Measurements from ENCODE around the gene EDA.
"Not testable (repeated sequence)": the region's sequence is repeated elsewhere in the genome, so short reads cannot be mapped to it uniquely, and the experiment has no call there.

EDA gene

DNA sequence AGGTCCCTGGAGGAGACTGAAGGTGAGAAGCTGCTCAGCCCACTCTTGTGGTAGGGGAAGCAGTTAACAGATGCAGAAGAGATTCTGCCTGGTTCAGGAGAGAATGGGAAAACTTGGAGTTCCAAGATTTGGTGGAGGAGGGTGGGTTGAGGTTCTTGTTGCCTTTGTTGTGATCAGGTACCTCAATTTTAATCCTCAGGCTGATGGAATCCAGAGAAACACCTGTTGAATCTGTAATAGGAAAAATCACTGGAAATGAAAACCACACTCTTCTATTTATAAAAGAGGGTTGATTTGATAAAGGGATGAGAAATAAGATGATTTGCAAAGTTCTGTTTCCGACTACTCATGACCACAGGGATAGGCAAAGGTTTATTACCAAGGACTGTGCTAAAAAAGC lies 132.1 kb downstream of the EDA start:
- DNase-seq: no peak

DNA sequence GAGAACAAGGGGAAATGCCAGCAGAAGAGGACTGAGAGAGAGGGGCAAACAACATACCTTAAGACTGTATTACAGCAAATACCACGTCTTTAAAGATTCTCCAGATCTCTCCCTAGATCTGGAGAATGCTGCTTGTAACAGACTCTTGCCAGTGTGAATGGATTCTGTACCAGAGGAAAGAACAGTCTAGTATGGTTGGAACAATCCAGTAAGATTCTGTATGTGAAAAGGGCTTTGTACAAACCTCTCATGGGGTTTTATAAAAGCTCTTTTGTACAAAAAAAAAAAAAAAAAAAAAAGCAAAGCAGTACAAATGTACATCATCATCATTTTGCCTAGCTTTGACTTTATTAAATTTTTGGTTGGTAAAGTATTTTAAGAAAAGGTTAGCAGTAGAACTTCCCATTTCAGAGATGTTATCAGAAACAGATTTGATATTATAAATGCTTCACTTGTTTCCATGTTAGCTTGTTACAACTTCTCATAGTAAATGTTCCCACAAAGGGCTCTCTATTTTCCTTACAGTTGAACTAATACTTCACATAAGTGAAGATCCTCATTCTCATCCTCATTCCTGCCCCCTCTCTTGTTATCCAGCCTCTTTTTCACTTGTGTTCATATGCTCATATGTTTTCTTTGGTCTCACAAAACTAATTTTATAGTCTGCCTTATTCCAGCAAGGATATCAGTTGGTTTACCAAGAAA lies 144.2 kb downstream of the EDA start:
- DNase-seq: no peak

DNA sequence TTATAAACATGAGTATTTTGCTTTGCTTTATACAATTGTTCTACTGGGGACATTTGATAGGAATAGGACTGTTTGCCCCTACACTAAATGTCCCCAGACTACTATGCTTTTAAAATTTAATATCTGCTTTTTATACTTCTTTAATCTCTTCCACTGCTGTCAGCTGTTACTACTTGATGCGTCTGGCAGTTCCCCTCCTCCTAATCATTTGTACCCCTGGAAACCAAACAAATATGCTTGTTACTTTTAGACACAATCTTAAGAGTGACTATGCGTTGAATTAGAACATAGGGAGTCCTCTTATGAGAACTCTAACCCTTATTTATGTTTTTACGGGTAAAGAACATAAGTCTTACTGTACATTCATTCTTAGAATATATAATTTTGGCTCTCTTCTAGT lies 145.7 kb downstream of the EDA start:
- DNase-seq: no peak

DNA sequence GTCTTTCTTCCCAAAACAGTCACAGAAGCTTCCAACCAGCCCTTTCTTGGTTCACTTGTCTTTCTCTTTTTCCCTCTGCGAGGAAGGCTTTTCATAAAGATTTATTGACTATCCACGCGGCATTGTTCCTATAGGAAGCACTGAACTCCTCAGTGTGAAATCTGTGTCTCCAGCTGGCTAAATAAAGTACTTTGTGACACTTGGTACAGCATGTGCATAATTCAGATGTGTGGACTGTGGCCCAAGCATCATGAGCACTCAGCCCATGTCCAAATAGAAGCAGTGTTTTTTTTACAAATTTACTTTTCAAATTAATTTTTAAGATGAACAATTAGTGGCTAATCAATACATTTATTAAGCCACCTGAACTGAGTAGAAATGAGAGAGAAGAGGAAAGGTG lies 146.4 kb downstream of the EDA start:
- no peak for DNase-seq

DNA sequence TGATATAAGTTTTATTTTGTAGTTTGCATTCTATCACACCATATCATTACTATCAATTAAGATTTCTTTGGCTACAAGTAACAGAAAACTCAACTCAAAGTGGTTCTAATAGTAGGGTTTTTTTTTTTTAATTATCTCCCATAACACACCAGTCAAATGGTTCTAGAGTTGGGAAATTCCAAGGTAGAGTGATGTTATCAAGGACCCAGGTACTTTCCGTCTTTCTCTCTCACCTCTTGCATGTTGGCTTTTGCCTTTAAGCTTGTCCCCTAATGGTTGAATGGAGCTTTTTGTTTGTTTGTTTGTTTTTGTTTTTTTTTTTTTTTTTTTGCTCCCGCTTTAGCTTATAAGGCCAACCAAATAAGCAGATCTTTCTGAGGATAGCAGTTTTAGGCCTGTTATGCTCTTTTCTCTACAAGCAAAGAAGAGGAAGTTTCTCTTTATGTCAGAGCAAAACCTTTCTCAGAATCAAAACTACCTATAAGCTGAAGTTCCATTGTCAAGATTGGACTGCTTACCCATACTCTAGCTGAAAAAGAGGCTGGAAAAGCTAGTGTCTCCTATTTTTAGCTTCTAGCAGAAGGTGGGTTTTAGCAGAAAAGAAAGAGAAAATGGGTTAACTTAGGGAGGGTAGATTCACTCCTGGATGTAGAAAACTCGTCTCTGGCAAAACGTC lies 177.5 kb downstream of the EDA start:
- no peak for DNase-seq

DNA sequence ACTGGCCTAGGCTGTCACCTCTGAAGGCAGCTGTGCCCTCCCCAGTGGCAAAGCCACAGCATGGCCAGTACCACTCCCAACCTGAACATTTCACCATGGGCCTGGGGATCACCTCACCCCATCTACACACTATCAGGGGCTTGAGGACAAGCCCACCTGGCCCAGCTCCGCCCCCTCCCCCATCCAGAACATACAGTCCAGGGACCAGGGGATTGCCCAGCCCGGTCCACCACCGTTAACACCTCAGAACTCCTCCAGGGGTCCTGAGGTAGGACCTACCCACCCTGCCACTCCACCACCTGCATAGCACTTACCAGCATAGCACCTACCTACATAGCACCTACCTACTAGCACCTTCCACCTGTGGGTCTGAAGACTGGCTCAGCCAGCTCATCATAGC lies 179.8 kb downstream of the EDA start:
- no peak for DNase-seq

DNA sequence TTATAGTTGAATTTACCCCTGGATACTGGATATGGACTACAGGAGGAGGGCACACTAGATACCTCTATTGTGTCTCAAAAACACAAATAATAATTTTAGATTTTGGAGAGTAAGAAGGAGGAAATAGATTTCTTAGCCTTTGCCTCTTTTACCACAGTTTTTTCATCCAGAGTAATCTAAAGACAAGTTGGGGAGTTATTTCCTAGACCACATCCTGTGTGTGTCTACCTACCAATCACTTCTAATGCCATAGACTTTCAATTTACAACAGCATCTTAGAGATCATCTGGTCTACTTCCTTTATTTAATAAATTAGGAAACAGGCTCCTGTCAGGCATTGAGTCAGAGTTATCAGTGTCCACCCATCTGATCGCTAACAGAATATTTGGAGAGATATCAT lies 191.5 kb downstream of the EDA start:
- DNase-seq: no peak

DNA sequence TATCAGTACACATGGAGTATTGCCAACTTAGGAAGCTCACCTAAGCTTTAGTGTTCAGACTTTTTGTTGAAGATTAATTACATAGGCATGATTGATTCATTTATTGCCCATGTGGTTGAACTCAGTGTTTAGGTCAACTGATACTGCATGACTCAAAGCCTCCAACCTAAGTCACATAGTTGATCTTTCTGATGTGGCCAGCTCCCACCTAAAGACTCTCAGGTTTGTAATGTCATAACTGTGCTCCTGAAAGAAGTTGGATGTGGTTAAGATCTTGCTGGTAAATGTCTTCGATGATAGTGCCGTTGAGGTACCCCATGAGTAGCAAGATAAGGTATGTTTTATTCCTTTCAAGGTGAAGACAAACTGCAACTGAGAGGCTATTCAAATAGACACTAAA lies 192.5 kb downstream of the EDA start:
- DNase-seq: peak in 1 of 2 experiments; percentile 2

DNA sequence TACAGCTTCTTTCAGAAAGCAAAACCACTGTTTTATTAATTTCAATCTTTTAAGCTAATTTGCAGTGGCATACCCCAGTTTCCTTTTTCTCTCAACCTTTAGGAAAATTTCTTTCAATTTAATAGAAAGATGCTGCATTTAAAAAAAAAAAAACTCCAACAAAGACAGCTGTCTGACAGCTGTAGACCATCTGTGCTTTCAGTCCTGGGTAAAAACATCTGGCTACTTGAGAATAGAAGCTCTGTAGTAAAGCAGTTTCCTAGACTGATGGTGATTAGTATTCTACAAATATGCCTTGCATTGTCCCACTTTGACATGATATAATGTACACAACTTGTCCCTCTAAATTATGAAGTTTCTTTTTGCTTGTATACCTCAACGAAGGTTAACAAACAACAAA lies 197.8 kb downstream of the EDA start:
- DNase-seq: no peak

DNA sequence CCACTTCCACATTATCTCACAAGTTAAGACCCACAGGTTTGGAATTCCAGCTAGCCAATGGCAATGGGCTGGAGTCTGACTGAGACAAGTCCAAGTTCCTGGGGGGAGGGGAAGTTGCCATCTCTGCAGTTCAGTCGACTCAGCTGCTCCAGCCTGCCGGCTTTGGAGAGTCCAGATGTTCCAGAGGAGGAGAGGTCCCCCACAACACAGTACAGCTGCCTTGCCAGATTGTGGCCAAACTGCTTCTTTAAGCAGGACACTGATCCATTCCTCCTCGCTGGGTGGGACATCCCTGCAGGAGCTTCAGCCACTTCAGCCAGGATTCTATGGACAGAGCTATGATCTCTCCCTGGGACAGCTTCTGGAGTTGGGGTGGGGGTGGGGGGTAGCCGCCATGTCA lies 199.2 kb downstream of the EDA start:
- DNase-seq: no peak

DNA sequence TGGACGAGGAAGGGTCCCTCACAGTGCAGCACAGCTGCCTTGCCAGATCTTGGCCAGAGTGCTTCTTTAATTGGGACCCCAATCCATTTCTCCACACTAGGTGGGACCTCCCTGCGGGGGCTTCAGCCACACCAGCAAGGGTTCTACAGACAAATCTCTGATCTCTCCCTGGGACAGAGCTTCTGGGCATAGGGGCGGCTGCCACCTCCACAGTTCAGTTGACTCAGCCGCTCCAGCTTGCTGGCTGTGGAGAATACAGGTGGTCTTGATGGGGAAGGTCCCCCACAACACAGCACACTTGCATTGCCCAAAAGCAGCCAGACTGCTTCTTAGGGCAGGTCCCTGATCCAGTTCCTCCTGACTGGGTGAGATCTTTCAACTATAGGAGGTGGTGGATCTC lies 199.6 kb downstream of the EDA start:
- DNase-seq: no peak

DNA sequence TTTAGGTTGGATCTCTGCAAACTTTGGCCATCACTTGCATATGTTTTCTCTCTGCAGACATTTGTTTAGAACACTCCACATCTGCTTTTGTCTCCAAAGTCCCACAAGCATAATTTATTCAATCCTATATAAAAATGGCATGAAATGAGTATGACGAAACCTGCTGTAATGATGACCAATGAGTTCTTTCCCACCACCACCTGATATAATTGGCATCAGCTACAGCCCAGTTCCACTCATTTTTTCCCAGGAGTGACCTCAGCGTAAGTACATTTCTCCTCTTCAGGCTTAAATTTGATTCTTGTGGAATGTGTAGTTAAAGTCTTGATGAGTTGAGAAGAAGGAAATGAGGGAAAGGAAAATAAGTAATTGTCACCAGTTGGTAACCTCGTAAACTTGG lies 228.7 kb downstream of the EDA start:
- DNase-seq: no peak

DNA sequence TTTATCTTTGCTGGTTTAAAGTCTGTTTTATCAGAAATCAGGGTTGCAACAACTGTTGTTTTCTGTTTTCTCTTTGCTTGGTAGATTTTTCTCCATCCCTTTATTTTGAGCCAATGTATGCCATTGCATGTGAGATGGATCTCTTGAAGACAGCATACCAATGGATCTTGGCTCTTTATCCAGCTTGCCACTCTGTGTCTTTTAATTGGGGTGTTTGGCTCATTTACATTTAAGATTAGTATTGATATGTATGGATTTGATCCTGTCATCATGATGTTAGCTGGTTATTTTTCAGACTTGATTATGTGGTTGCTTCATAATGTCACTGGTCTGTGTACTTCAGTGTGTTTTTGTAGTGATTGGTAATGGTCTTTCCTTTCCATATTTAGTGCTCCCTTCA lies 244.1 kb downstream of the EDA start:
- not testable (repeated sequence) for DNase-seq

DNA sequence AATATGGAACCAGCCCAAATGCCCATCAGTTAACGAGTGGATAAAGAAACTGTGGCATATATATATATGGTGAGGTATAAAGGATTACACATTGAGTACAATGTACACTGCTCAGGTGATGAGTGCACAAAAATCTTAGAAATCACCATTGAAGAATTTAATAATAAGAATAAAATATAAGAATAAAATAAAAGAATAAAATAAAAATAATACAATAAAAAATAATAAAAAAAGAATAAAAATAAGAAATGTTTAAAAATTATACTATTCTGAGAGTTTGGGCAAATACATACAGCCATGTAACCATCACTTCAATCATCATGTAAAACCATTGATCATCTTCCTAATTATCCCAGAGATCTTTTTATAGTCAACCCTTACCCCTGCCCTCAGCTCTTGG lies 260.3 kb downstream of the EDA start:
- DNase-seq: no peak

DNA sequence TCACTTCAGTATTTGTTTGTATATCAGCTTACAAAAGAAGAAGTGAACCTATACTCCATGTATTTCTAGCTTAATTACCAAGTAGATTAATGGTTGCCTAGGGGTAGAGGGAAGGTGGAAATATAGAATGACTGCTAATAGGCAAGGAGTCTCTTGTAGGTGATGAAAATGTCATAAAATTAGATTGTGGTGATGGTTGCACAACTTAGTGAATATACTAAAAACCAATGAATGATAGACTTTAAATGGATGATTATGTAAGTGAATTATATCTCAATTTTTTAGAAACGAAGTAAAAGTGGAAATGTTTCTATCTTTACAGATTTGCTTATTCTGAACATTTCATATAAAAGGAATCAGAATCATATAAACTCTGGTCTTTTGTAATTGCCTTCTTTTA lies 268.3 kb downstream of the EDA start:
- DNase-seq: no peak

DNA sequence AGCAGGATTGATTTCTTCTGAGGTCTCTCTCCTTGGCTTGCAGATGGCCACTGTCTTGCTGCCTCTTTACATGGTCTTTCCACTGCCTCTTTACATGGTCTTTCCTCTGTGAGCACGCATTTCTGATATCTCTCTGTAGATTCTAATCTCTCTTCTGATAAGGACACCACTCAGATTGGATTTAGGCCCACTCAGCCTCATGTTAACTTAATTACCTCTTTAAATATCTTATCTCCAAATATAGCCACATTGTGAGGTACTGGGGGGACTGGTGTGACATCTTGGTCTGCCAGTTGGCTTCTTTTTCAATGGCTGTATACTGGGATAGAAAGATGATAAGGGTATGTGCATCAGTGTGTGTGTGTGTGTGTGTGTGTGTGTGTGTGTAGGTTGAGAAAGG lies 280.1 kb downstream of the EDA start:
- no peak for DNase-seq

DNA sequence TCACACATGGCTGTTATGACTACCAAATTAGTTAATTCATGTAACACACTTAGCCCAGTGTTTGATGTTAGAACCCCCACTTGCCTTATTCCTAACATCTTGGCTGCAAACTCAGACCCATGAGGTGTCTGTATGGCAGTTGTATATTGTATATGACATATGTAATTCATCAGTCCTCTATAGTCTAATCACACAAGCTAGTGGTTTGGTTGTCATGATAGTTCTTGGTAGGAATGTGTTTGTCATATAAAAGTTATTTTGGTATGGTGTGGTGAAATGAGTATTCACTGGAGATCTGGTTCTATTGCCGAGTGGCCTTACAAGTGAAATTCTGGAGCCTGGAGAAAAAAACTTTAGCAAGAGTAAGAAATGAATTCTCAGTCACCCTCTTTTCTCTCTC lies 284.6 kb downstream of the EDA start:
- no peak for DNase-seq

DNA sequence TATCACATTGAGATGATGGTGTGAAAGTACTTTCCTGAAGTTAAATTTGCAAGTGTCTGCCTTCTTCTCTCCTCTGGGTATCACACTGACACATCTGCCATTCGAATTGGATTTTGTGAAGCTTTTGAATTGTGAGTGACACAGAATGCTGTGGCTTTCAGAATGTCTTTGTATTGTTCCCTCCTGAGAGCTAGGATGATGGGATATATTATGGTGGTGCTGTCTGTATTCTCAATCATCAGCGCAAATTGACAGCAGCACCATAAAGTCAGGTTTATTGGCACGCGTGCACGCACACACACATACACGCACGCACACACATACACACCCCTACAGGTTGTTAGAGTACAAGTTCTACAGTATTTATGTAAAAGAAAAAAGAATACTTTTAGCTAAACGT lies 290.5 kb downstream of the EDA start:
- DNase-seq: no peak

DNA sequence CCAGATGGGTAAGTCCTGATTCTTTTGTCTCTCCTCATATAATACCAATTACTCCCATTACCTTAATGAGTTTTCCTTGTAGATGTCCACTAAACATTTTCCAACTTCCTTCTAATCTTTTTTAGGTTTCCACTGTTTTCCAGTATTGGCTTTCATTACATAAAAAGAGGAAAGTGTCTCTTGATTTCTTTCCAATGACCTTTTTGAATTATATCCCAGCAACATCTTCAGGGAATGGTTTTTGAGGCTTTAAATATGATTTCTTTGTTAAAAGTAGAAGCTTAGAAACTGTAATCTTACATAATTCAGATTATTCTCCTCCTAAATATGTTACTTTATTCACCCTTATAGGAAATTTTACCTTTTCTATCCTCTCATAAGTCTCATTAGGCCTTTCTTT lies 298.9 kb downstream of the EDA start:
- DNase-seq: no peak

DNA sequence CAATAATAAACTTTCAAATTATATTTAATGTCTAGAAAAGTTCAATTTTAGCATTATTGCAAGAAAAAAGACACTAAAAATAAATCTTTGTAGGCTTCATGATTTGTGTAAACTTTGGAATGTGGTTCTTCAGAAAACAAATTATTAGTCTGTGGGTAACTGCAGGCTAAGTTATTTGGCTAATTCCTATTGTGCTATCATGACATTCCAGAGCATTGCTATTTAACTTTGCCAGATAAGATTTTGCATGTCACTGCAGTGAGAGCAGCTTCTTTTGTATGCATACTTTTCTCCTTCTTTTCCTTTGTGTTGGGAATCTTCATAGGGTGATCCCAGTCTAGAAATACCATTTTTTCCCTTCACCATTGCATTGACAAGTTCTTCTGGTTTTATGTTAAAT lies 303.8 kb downstream of the EDA start:
- DNase-seq: no peak

DNA sequence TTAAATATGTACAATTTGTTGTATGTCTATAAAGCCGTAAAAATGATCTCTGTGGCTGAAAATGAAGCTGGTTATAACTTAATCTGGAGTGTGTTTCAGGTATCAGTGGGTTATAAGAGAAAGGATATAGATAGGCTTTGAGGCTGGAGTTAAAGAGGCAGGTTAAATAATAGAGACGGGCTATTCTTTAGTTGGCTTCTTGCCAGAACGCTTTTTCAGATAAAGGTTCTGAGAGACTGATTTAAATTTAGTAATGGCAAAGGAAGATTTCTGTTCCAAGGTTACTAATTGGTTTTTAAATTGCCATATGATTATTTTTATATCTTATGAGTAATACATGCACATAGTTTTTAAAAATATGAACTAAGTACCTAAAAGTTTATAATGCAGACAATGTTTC lies 316.4 kb downstream of the EDA start:
- DNase-seq: no peak

DNA sequence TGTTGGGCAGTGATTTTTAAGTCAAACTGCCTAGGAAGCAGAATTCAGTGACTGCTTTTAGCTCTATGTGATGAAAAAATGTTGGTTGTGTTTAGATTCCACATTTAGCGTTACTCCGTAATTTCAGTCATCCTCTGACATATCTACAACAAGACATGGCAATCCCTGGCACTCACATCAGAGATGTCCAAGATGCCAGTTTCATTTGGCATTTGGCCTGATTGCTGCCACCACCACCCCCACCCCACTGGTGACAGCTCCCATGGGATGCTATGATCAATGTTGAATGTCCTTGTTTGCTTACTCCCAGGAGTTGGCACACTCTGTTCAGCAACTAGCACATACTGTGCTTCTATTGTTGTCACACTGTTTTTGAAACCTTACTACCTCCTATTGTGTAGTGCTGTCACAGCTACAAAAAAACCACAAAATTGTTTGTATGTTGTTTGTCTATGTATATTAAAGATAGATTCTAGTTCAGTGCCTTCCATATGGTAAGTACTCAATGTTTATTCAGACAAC lies 332.4 kb downstream of the EDA start:
- DNase-seq: no peak

DNA sequence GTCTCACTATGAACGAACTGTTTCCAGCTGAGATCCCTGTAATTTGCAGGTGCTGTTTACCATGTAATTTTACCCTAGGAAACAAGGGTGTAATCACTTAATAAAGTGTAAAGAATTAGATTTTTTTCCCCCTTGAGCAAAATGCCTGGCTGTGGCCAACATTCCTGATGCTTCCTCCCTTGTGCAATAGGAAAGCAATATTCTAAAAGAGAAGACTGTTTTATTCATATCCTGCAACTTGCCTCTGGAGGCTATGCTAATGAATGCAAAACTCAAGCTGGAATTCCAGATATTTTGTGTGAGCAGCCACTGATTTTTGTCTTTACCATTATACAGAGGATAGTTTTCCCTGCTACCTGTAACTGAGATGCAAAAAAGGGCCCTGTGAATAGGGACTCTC lies 335.8 kb downstream of the EDA start:
- no peak for DNase-seq

DNA sequence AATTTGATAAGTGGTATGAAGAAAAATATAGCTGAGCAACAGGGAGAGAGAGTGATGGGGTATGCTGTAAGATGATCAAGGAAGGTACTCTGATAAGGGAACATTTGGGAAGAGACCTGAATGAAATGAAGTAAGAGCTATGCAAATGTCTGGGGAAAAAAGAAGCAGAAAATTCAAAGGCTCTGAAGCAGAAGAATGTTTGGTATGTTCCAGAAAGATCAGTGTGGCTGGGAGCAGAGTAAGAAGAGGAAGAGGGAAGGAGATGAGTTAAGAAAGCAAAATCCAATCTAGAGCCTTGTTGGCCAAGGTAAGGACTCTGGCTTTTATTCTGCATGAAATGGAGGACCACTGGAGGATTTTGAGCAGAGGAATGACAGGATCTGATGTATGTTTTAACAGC lies 343.8 kb downstream of the EDA start:
- DNase-seq: no peak

All from activated CD4-positive, alpha-beta T cell treated with anti-CD3 and anti-CD28 coated beads, Interleukin-2, amount 50 U/mL, for 48 hours (primary cell).